ENCODE data around the gene TTC9B. TPM values are rescaled to one million over a fixed set of nuclear protein-coding genes. Genes with fewer than 3 reads are reported as not detected.

The TTC9B gene
- total and polyA plus RNA-seq, 2 experiments from 2014 or later: 0.63 to 1.0 TPM

GRCh38 chr19:40239415-40240226 lies 21.4 kb upstream of the TTC9B start:
- Histone ChIP-seq H3K9me2 (ENCODE audit: insufficient read depth) (no peaks in the 10 kb centered on the region), H3K4me1 (ENCODE audit: insufficient read depth) (no peaks in the 10 kb centered on the region), H2AFZ (no peak overlapping the region), H3K27ac (ENCODE audit: low read depth) (no peak overlapping the region), H3K4me3 (no peak overlapping the region), H3K4me2 (no peak overlapping the region), H3K79me2 (replicated peaks; ENCODE audit: insufficient read depth) (no peaks in the 10 kb centered on the region), H3K27me3 (ENCODE audit: insufficient read depth) (no peaks in the 10 kb centered on the region), H4K20me1 (replicated peaks; ENCODE audit: insufficient read depth) (peaks cover 6% of the 10 kb centered on the region; the same call in 1 of the 2 replicates), H3K36me3 (ENCODE audit: insufficient read depth) (no peaks in the 10 kb centered on the region; the same call in 1 of the 2 replicates), H3F3A (replicated peaks; ENCODE audit: low read depth) (no peaks in the 10 kb centered on the region)
- Mint-ChIP-seq H3K4me3 (no peak overlapping the region), H3K27ac (no peak overlapping the region), H3K27me3 (ENCODE audit: insufficient read depth, low read depth, poor library complexity) (peaks cover 6% of the 10 kb centered on the region), H3K4me1 (no peaks in the 10 kb centered on the region), H3K36me3 (ENCODE audit: low read depth) (peaks cover 27% of the 10 kb centered on the region), H3K9me3 (no peaks in the 10 kb centered on the region)
- DNase-seq (ENCODE audit: low spot score) (no peak), ATAC-seq (no peak)
- TF ChIP-seq NANOG (IDR thresholded peaks at IDR 0.05; ENCODE audit: borderline replicate concordance): no peak
- TF ChIP-seq STAT1 (IDR thresholded peaks at IDR 0.05; ENCODE audit: unreplicated experiment): no peak
- TF ChIP-seq JUNB (IDR thresholded peaks at IDR 0.05; ENCODE audit: unreplicated experiment): no peak
- TF ChIP-seq POLR2AphosphoS5 (IDR thresholded peaks at IDR 0.05; ENCODE audit: low read depth): no peak
- TF ChIP-seq ZNF114 (CRISPR knock-in tag; IDR thresholded peaks at IDR 0.05): no peak
- no peak for TF ChIP-seq EZH2 (IDR thresholded peaks at IDR 0.05; ENCODE audit: low read depth, unreplicated experiment)
- TF ChIP-seq, protein P1, sequence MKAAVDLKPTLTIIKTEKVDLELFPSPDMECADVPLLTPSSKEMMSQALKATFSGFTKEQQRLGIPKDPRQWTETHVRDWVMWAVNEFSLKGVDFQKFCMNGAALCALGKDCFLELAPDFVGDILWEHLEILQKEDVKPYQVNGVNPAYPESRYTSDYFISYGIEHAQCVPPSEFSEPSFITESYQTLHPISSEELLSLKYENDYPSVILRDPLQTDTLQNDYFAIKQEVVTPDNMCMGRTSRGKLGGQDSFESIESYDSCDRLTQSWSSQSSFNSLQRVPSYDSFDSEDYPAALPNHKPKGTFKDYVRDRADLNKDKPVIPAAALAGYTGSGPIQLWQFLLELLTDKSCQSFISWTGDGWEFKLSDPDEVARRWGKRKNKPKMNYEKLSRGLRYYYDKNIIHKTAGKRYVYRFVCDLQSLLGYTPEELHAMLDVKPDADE (IDR thresholded peaks at IDR 0.05): no peak
- TF ChIP-seq, protein P2, sequence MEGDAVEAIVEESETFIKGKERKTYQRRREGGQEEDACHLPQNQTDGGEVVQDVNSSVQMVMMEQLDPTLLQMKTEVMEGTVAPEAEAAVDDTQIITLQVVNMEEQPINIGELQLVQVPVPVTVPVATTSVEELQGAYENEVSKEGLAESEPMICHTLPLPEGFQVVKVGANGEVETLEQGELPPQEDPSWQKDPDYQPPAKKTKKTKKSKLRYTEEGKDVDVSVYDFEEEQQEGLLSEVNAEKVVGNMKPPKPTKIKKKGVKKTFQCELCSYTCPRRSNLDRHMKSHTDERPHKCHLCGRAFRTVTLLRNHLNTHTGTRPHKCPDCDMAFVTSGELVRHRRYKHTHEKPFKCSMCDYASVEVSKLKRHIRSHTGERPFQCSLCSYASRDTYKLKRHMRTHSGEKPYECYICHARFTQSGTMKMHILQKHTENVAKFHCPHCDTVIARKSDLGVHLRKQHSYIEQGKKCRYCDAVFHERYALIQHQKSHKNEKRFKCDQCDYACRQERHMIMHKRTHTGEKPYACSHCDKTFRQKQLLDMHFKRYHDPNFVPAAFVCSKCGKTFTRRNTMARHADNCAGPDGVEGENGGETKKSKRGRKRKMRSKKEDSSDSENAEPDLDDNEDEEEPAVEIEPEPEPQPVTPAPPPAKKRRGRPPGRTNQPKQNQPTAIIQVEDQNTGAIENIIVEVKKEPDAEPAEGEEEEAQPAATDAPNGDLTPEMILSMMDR (conservative IDR thresholded peaks at IDR 0.05; ENCODE audit: low read depth in 2 of 2): no peak
- no peak for TF ChIP-seq EZH2phosphoT487 (IDR thresholded peaks at IDR 0.05; ENCODE audit: unreplicated experiment)

GRCh38 chr19:40238775-40239174 lies 20.6 kb upstream of the TTC9B start:
- H3K27me3 Mint-ChIP-seq (ENCODE audit: insufficient read depth, low read depth, poor library complexity): peaks cover 8% of the 10 kb centered on the region
- Histone ChIP-seq H3K36me3 (ENCODE audit: insufficient read depth) (no peaks in the 10 kb centered on the region; the same call in 1 of the 2 replicates), H3K4me3 (no peak overlapping the region), H3K4me1 (ENCODE audit: insufficient read depth) (no peaks in the 10 kb centered on the region), H4K20me1 (replicated peaks; ENCODE audit: insufficient read depth) (no peaks in the 10 kb centered on the region; the same call in 1 of the 2 replicates), H3K27me3 (ENCODE audit: insufficient read depth) (no peaks in the 10 kb centered on the region), H3F3A (replicated peaks; ENCODE audit: low read depth) (no peaks in the 10 kb centered on the region), H3K27ac (ENCODE audit: low read depth) (no peak overlapping the region), H3K4me2 (no peak overlapping the region), H3K9me2 (ENCODE audit: insufficient read depth) (no peaks in the 10 kb centered on the region), H3K79me2 (replicated peaks; ENCODE audit: insufficient read depth) (no peaks in the 10 kb centered on the region), H2AFZ (no peak overlapping the region)
- DNase-seq (ENCODE audit: low spot score): no peak
- peaks cover 27% of the 10 kb centered on the region for H3K36me3 Mint-ChIP-seq (ENCODE audit: low read depth)
- H3K9me3 Mint-ChIP-seq: no peaks in the 10 kb centered on the region
- H3K4me1 Mint-ChIP-seq: no peaks in the 10 kb centered on the region
- no peak overlapping the region for H3K4me3 Mint-ChIP-seq
- ATAC-seq: no peak
- no peak overlapping the region for H3K27ac Mint-ChIP-seq
- TF ChIP-seq, protein P2 (conservative IDR thresholded peaks at IDR 0.05; ENCODE audit: low read depth in 2 of 2): no peak
- TF ChIP-seq EZH2 (IDR thresholded peaks at IDR 0.05; ENCODE audit: low read depth, unreplicated experiment): no peak
- no peak for TF ChIP-seq STAT1 (IDR thresholded peaks at IDR 0.05; ENCODE audit: unreplicated experiment)
- TF ChIP-seq JUNB (IDR thresholded peaks at IDR 0.05; ENCODE audit: unreplicated experiment): no peak
- TF ChIP-seq NANOG (IDR thresholded peaks at IDR 0.05; ENCODE audit: borderline replicate concordance): no peak
- no peak for TF ChIP-seq ZNF114 (CRISPR knock-in tag; IDR thresholded peaks at IDR 0.05)
- no peak for TF ChIP-seq EZH2phosphoT487 (IDR thresholded peaks at IDR 0.05; ENCODE audit: unreplicated experiment)
- no peak for TF ChIP-seq ZNF331 (CRISPR knock-in tag; IDR thresholded peaks at IDR 0.05; ENCODE audit: low read depth)
- TF ChIP-seq REST (IDR thresholded peaks at IDR 0.05; ENCODE audit: unreplicated experiment): no peak
- TF ChIP-seq, protein P1 (IDR thresholded peaks at IDR 0.05): no peak
- TF ChIP-seq POLR2AphosphoS5 (IDR thresholded peaks at IDR 0.05; ENCODE audit: low read depth): no peak
- TF ChIP-seq CREB1 (CRISPR knock-in tag; IDR thresholded peaks at IDR 0.05; ENCODE audit: low read depth): no peak
